NCI-H82 treated with DMSO at 0.1 percent for 48 hours (cell line): Measurements from ENCODE around the gene RLN1.
"Not testable (repeated sequence)": the region's sequence is repeated elsewhere in the genome, so short reads cannot be mapped to it uniquely, and the experiment has no call there.

Experiments
- DNase-seq: peaks from one replicate; lab custom pipeline; 2025; ENCODE audit not compliant: unreplicated experiment; lab: John Stamatoyannopoulos, UW

The RLN1 gene

DNA sequence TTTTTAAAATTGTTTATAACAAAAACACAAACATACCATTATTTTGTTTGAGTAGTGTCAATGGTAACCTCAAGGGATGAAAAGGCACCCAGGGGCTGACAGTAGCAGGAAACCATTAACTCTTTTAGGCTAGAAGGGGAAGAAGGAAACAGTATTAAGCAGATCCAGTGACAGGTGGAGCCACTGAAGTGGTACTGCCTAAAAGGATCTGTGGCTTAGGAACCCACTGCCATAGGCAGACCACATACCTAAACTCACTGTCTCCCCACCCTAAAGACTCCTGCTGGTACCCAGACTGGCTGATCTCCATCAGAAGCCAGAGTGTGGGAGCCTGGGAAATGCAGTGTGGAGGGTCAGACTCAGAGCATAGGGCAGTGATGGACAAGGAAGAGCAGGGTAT, 13.5 kb downstream of the RLN1 start:
- no peak for DNase-seq

GRCh38 chr9:5321601-5322000, 18.1 kb downstream of the RLN1 start:
- not testable (repeated sequence) for DNase-seq

- DNase-seq = no peak
These were observed 18.6 kb downstream of the RLN1 start for GRCh38 chr9:5321058-5321457.

- DNase-seq = not testable (repeated sequence)
These were observed 23.3 kb downstream of the RLN1 start for GRCh38 chr9:5316406-5316805.

- no peak for DNase-seq
These were observed 24.3 kb downstream of the RLN1 start for GRCh38 chr9:5315187-5315923.

- DNase-seq = no peak
These were observed 28.8 kb downstream of the RLN1 start for GRCh38 chr9:5310851-5311250.

DNA sequence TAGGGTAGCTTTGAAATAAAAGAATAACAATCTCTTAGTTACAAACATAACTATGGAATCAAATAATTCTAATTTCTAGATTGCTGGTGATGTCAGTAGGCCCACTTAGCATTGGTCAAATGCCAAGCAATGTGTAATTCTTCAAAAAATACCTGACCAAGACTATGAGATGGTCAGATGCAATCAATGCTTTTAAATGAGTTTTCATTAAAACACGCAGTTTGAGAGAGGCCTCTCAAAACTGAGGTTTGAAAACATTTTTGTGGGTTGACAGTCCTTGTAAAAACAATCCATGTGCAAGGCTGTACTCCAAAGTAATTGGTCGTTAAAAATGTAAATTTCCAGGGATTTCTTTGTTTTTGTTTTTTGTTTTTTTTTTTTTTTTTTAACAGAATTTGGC, 33.9 kb downstream of the RLN1 start:
- no peak for DNase-seq

GRCh38 chr9:5303840-5304795, 35.6 kb downstream of the RLN1 start, which contains the start of gene RLN2:
TSS of gene RLN2 (minus strand) at chr9:5304716. CDS start at chr9:5304580, 136 bp downstream.
- DNase-seq = not testable (repeated sequence)

- no peak for DNase-seq
These were observed 38.1 kb downstream of the RLN1 start for GRCh38 chr9:5301544-5301943.

DNA sequence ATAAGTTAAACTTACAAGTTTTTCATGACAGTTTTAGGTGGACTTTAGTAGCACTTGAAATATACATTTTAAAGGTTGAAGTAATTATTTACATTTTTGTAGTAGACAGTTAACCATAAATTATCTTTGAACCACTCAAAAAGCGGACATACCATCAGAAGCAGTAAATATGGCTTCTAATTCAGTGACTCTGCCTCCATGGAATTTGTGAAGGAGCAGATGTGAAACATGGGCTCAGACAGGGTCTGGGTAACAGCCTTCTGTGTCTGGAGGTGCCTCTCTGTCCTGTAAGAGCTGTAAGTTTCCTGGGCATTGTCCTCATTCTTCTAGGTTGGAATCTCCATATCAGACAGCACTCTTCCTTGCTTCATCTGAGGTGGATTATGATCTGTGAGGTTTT, 47.5 kb downstream of the RLN1 start:
- no peak for DNase-seq

- no peak for DNase-seq
These were observed 51.1 kb downstream of the RLN1 start for GRCh38 chr9:5288591-5288990.

DNA sequence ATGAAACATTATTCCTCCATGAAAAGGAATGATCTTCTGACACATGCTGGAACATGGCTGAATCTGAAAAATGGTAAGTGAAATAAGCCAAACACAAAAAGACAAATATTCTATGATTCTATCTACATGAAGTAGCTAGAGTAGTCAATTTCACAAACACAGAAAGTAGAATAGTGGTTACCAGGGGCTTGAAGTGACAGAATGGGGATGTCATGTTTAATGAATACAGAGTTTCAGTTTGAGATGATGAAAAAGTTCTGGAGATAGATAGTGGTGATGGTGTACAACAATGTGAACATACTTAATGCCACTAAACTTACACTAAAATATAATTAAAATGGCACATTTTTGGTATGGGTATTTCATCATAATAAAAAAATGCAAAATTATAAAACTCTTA, 53.4 kb downstream of the RLN1 start:
- no peak for DNase-seq
